Endothelial cell of umbilical vein (primary cell): Measurements from ENCODE around the gene AIF1L. TPM values are rescaled to one million over a fixed set of nuclear protein-coding genes. Genes with fewer than 3 reads are reported as not detected.

Source experiments
- BruUV-seq: library from RNA; stranded (reverse); fragments of 400-500 nt; replicated peaks from 2 replicates; lab custom pipeline; 2021; lab: Mats Ljungman, UMichigan
- CTCF ChIA-PET: fragments of 300-600, 350-600 bp; sonication (Branson Sonifier 250); formaldehyde crosslinking; loops from one replicate; lab custom pipeline; 2021; ENCODE audit warnings: antibody characterized with exemption, inconsistent platforms; lab: Charles Lee
- POLR2A ChIA-PET: fragments of 300-600, 350-600 bp; sonication (Branson Sonifier 250); formaldehyde crosslinking; loops from one replicate; lab custom pipeline; 2021; ENCODE audit warnings: antibody characterized with exemption, inconsistent platforms; lab: Charles Lee
- DNase-seq: peaks from one replicate; pipeline ENCODE4 v3.0.0-alpha.2; 2011; ENCODE audit warnings: low read depth, low spot score
- FAIRE-seq: peaks from 2 replicates; lab custom pipeline; 2011; peaks lifted over from hg19 to GRCh38; lab: Jason Lieb, UNC
- H2AFZ ChIP-seq: 2 replicates; pipeline ENCODE4 v1.6.0; 2012; ENCODE audit warnings: low read depth, low read length, control low read depth, inconsistent platforms
- H3K27ac ChIP-seq: 2 replicates; pipeline ENCODE4 v1.5.1; 2011; ENCODE audit warnings: low read depth, mild to moderate bottlenecking, control low read depth, low read length, moderate library complexity; ENCODE audit not compliant: insufficient read depth
- H3K27me3 ChIP-seq, 2 experiments: 2 replicates each; pipeline versions ENCODE4 v1.6.0 to v1.6.1; 2011; ENCODE audit warnings: low read length in 2 of 2, mixed read lengths in 1 of 2; ENCODE audit not compliant: control insufficient read depth in 2 of 2, insufficient read depth in 2 of 2
- H3K36me3 ChIP-seq, 2 experiments: 2 replicates in 1 of 2; 3 replicates in 1 of 2; pipeline ENCODE4 v1.5.1; 2011; ENCODE audit warnings: low read length in 2 of 2, mild to moderate bottlenecking in 1 of 2, moderate library complexity in 1 of 2; ENCODE audit not compliant: control insufficient read depth in 2 of 2, insufficient read depth in 2 of 2; ENCODE audit errors: extremely low read depth in 1 of 2
- H3K4me1 ChIP-seq: 3 replicates; pipeline ENCODE4 v1.5.1; 2011; ENCODE audit warnings: mild to moderate bottlenecking, low read length; ENCODE audit not compliant: control insufficient read depth, insufficient read depth; ENCODE audit errors: extremely low read depth
- H3K4me2 ChIP-seq: 2 replicates; pipeline ENCODE4 v1.6.1; 2011; ENCODE audit warnings: low read length, control low read depth, mixed read lengths; ENCODE audit not compliant: insufficient read depth
- H3K4me3 ChIP-seq, 3 experiments: fragments of 200-600 bp in 1 of 3; sonication (generic), shearing (Covaris generic) in 1 of 3; replicated peaks in 1 of 3; 2 replicates each; pipeline ENCODE4 v1.5.1; 2011 to 2016; ENCODE audit warnings: control low read depth in 3 of 3, low read length in 3 of 3, mild to moderate bottlenecking in 2 of 3, inconsistent platforms in 1 of 3, low read depth in 1 of 3, moderate library complexity in 1 of 3; ENCODE audit not compliant: insufficient read depth in 1 of 3
- H3K79me2 ChIP-seq: 2 replicates; pipeline ENCODE4 v1.6.0; 2012; ENCODE audit warnings: low read length, inconsistent platforms; ENCODE audit not compliant: control insufficient read depth, insufficient read depth
- H3K9ac ChIP-seq: replicated peaks from 2 replicates; pipeline ENCODE3; 2011; ENCODE audit warnings: low read length, control low read depth; ENCODE audit not compliant: insufficient read depth; ENCODE audit errors: extremely low read depth
- H3K9me1 ChIP-seq: replicated peaks from 3 replicates; pipeline ENCODE4 v1.6.0; 2011; ENCODE audit warnings: mild to moderate bottlenecking, low read length; ENCODE audit not compliant: control insufficient read depth, insufficient read depth; ENCODE audit errors: extremely low read depth
- H3K9me3 ChIP-seq: replicated peaks from 2 replicates; pipeline ENCODE4 v1.5.1; 2012; ENCODE audit warnings: low read length, inconsistent platforms; ENCODE audit not compliant: control insufficient read depth, insufficient read depth
- H4K20me1 ChIP-seq: replicated peaks from 2 replicates; pipeline ENCODE3; 2011; ENCODE audit warnings: mild to moderate bottlenecking, low read length; ENCODE audit not compliant: control insufficient read depth, insufficient read depth; ENCODE audit errors: extremely low read depth
- CTCF ChIP-seq, 2 donors: IDR thresholded peaks; 1 replicate in 1 of 2; 2 replicates in 1 of 2; pipeline ENCODE4 v1.5.1; 2011; ENCODE audit warnings: low read length in 2 of 2, mild to moderate bottlenecking in 2 of 2, moderate library complexity in 2 of 2, control low read depth in 1 of 2, inconsistent platforms in 1 of 2, low read depth in 1 of 2; ENCODE audit not compliant: insufficient read depth in 1 of 2; ENCODE audit errors: extremely low read depth in 1 of 2
- EZH2 ChIP-seq: IDR thresholded peaks from 2 replicates; pipeline ENCODE4 v1.6.1; 2012; ENCODE audit warnings: borderline replicate concordance, low read depth, mild to moderate bottlenecking, moderate library complexity, low read length, inconsistent platforms; ENCODE audit not compliant: severe bottlenecking
- FOS ChIP-seq: IDR thresholded peaks from 2 replicates; pipeline ENCODE4 v1.6.1; 2011; ENCODE audit warnings: mild to moderate bottlenecking, low read length, moderate library complexity, borderline replicate concordance; ENCODE audit not compliant: insufficient read depth
- GATA2 ChIP-seq: IDR thresholded peaks from 2 replicates; pipeline ENCODE4 v1.7.0; 2011; ENCODE audit warnings: low read depth, mild to moderate bottlenecking, moderate library complexity, mixed read lengths, low read length; ENCODE audit not compliant: insufficient read length, insufficient read depth
- JUN ChIP-seq: IDR thresholded peaks from 2 replicates; pipeline ENCODE4 v1.6.1; 2011; ENCODE audit warnings: borderline replicate concordance, low read depth; ENCODE audit not compliant: insufficient read length, insufficient read depth
- MAX ChIP-seq: IDR thresholded peaks from 2 replicates; pipeline ENCODE4 v1.6.1; 2011; ENCODE audit not compliant: insufficient read depth, insufficient read length
- MYC ChIP-seq: IDR thresholded peaks from one replicate; pipeline ENCODE4 v1.6.1; 2011; ENCODE audit warnings: mild to moderate bottlenecking, low read depth, low read length
- POLR2A ChIP-seq: IDR thresholded peaks from 2 replicates; pipeline ENCODE4 v1.6.1; 2012; ENCODE audit warnings: low read depth, mild to moderate bottlenecking, control low read depth, low read length
- POLR2AphosphoS5 ChIP-seq: IDR thresholded peaks from 2 replicates; pipeline ENCODE4 v1.6.1; 2012; ENCODE audit warnings: low read depth, mild to moderate bottlenecking, control low read depth, low read length, moderate library complexity; ENCODE audit not compliant: insufficient read depth
- dilution Hi-C: fragments of 300-500 bp; cut with MboI; formaldehyde crosslinking; loops from one replicate; pipeline ENCODE4 v1.15.0; 2019; ENCODE audit warnings: low sequenced_read_pairs; ENCODE audit not compliant: extremely low pct_ligation_motif_present
- intact Hi-C: fragments of 100-400 bp; cut with micrococcal nuclease; formaldehyde crosslinking; loops from one replicate; pipeline ENCODE4 v1.10.0; 2022
- polyA plus RNA-seq, 4 experiments: library from polyadenylated mRNA; depleted of rRNA in 3 of 4; stranded (reverse) in 3 of 4; unstranded in 1 of 4; fragments of >200 nt; gene quantifications; 2 replicates each; pipeline versions ENCODE4 v1.2.1 to v1.2.3, GENCODE V29; 2011 to 2012; ENCODE audit warnings: missing spikeins in 1 of 4
- total RNA-seq: library from RNA; stranded (reverse); gene quantifications from 2 replicates; pipeline ENCODE4 v1.2.3, GENCODE V29; 2021

Gene AIF1L
- total and polyA plus RNA-seq, 2 donors (not counting 3 experiments of a cell fraction or from before 2014, with no cell fraction given): 17.8 to 39.7 TPM

GRCh38 chr9:131048332-131048731 lies 48.0 kb upstream of the AIF1L start:
- Histone ChIP-seq H3K27me3 (no peaks in the 10 kb centered on the region), H3K27ac (no peak overlapping the region), H3K4me1 (no peaks in the 10 kb centered on the region), H2AFZ (no peak overlapping the region), H3K9me3 (no peaks in the 10 kb centered on the region), H3K36me3 (no peaks in the 10 kb centered on the region), H3K4me3 (no peak overlapping the region), H3K4me2 (no peak overlapping the region), H3K9me1 (no peaks in the 10 kb centered on the region), H3K9ac (no peak overlapping the region), H3K79me2 (no peaks in the 10 kb centered on the region), H4K20me1 (no peaks in the 10 kb centered on the region)
- dilution Hi-C loops (no loop called here), intact Hi-C loops (loop anchor here (5.0 kb wide), 3 partner anchors 156 to 351 kb away; no protein-coding TSS in a partner anchor)
- BruUV-seq: no TSS peak
- POLR2A ChIA-PET: no interaction called here
- no peak for TF ChIP-seq GATA2
- no peak for TF ChIP-seq FOS
- no peak for TF ChIP-seq MAX
- TF ChIP-seq MYC: no peak
- TF ChIP-seq CTCF (IDR thresholded peaks at IDR 0.05; ENCODE audit: extremely low read depth in 1 of 2, insufficient read depth in 1 of 2, low read depth in 1 of 2, low read length in 2 of 2): no peak
- no peak for TF ChIP-seq JUN
- TF ChIP-seq POLR2AphosphoS5: no peak
- TF ChIP-seq POLR2A: no peak
- TF ChIP-seq EZH2: no peak
- no peak for FAIRE-seq
- CTCF ChIA-PET: interaction anchor here (0.6 to 8.5 kb wide), 6 partner anchors 10 to 348 kb away, joined by 3 to 133 read pairs (median 5); no protein-coding TSS in a partner anchor
- DNase-seq: no peak
